SK-N-SH (cell line): ENCODE results near the gene COL23A1. TPM values are rescaled to one million over a fixed set of nuclear protein-coding genes. Genes with fewer than 3 reads are reported as not detected.

Experiments
- CTCF ChIA-PET: fragments of 300-600, 350-600 bp; formaldehyde crosslinking; extraction: SDS; loops from one replicate; lab custom pipeline; 2021; lab: Yijun Ruan, JAX
- POLR2A ChIA-PET: fragments of 350-600 bp; sonication (Branson Sonifier 250); formaldehyde crosslinking; extraction: SDS; loops from one replicate; lab custom pipeline; 2020; ENCODE audit warnings: antibody characterized with exemption, inconsistent platforms; lab: Yijun Ruan, JAX
- DNase-seq: peaks from one replicate; pipeline ENCODE4 v3.0.0; 2012
- H2AFZ ChIP-seq: fragments of 200-600 bp; sonication (generic); 2 replicates; pipeline ENCODE4 v1.8.1; 2016; ENCODE audit warnings: antibody characterized with exemption, mild to moderate bottlenecking, low read depth
- H3F3A ChIP-seq: fragments of 200-600 bp; sonication (generic); replicated peaks from 2 replicates; pipeline ENCODE3; 2016; ENCODE audit warnings: antibody characterized with exemption, mild to moderate bottlenecking; ENCODE audit not compliant: insufficient read depth
- H3K27ac ChIP-seq, 2 experiments: fragments of 200-500 bp in 1 of 2; fragments of 200-600 bp in 1 of 2; sonication (Bioruptor generic) in 1 of 2; sonication (generic), shearing (Covaris generic) in 1 of 2; 2 replicates each; pipeline versions ENCODE4 v1.5.1 to v1.6.1; 2014 to 2016; ENCODE audit warnings: low read depth in 2 of 2, inconsistent platforms in 1 of 2, low read length in 1 of 2, mild to moderate bottlenecking in 1 of 2, mixed read lengths in 1 of 2
- H3K27me3 ChIP-seq: fragments of 200-600 bp; sonication (generic), shearing (Covaris generic); 2 replicates; pipeline ENCODE4 v1.6.1; 2016; ENCODE audit warnings: mixed run types; ENCODE audit not compliant: insufficient read depth
- H3K36me3 ChIP-seq, 2 experiments: fragments of 200-500 bp in 1 of 2; fragments of 200-600 bp in 1 of 2; sonication (Bioruptor generic) in 1 of 2; sonication (generic) in 1 of 2; replicated peaks in 1 of 2; 2 replicates each; pipeline versions ENCODE3 to v1.5.1; 2014 to 2016; ENCODE audit warnings: low read length in 1 of 2, mild to moderate bottlenecking in 1 of 2; ENCODE audit not compliant: insufficient read depth in 2 of 2, control insufficient read depth in 1 of 2
- H3K4me1 ChIP-seq, 2 experiments: fragments of 200-500 bp in 1 of 2; fragments of 200-600 bp in 1 of 2; sonication (Bioruptor generic) in 1 of 2; sonication (generic), shearing (Covaris generic) in 1 of 2; 2 replicates each; pipeline versions ENCODE4 v1.5.1 to v1.6.1; 2014 to 2016; ENCODE audit warnings: low read depth in 1 of 2, low read length in 1 of 2, mixed run types in 1 of 2; ENCODE audit not compliant: insufficient read depth in 2 of 2, control insufficient read depth in 1 of 2
- H3K4me2 ChIP-seq: fragments of 200-600 bp; sonication (generic), shearing (Covaris generic); 2 replicates; pipeline ENCODE4 v1.6.1; 2017; ENCODE audit warnings: mixed run types
- H3K4me3 ChIP-seq, 2 experiments: fragments of 200-500 bp in 1 of 2; fragments of 200-600 bp in 1 of 2; sonication (Bioruptor generic) in 1 of 2; sonication (generic), shearing (Covaris generic) in 1 of 2; 2 replicates each; pipeline versions ENCODE4 v1.5.1 to v1.8.1; 2014 to 2016; ENCODE audit warnings: low read depth in 2 of 2, inconsistent platforms in 1 of 2, low read length in 1 of 2, mild to moderate bottlenecking in 1 of 2, mixed read lengths in 1 of 2, moderate library complexity in 1 of 2
- H3K79me2 ChIP-seq: fragments of 200-600 bp; sonication (generic); 2 replicates; pipeline ENCODE4 v1.8.1; 2017; ENCODE audit warnings: mild to moderate bottlenecking; ENCODE audit not compliant: insufficient read depth
- H3K9ac ChIP-seq: fragments of 200-600 bp; sonication (generic); 2 replicates; pipeline ENCODE4 v1.6.1; 2017; ENCODE audit warnings: mixed run types
- H3K9me2 ChIP-seq: fragments of 200-600 bp; sonication (generic); 2 replicates; pipeline ENCODE4 v1.6.1; 2017; ENCODE audit warnings: mixed run types
- H3K9me3 ChIP-seq: fragments of 200-600 bp; sonication (generic); 2 replicates; pipeline ENCODE4 v1.6.1; 2017; ENCODE audit warnings: mixed run types, mild to moderate bottlenecking, moderate library complexity
- H4K20me1 ChIP-seq: fragments of 200-600 bp; sonication (generic); 2 replicates; pipeline ENCODE4 v1.6.1; 2017; ENCODE audit warnings: mild to moderate bottlenecking, mixed run types; ENCODE audit not compliant: insufficient read depth
- EP300 ChIP-seq, 2 experiments: IDR thresholded peaks; 2 replicates each; pipeline versions ENCODE4 v1.4.0 to v1.6.1; 2012; ENCODE audit warnings: borderline replicate concordance in 1 of 2, low read depth in 1 of 2, low read length in 1 of 2
- FOSL2 ChIP-seq: IDR thresholded peaks from 2 replicates; pipeline ENCODE4 v1.4.0; 2012; ENCODE audit warnings: low read depth, mild to moderate bottlenecking, moderate library complexity, borderline replicate concordance
- FOXJ3 ChIP-seq: sonication (generic); formaldehyde crosslinking; IDR thresholded peaks from 2 replicates; pipeline ENCODE4 v1.5.1; 2020; ENCODE audit warnings: mild to moderate bottlenecking, missing genetic modification reagents
- MXI1 ChIP-seq: IDR thresholded peaks from 2 replicates; pipeline ENCODE4 v1.6.1; 2012; ENCODE audit warnings: mild to moderate bottlenecking, low read depth, low read length, improper control_type of control experiment
- POLR2AphosphoS5 ChIP-seq: IDR thresholded peaks from 2 replicates; pipeline ENCODE4 v1.6.1; 2012; ENCODE audit warnings: low read depth, low read length
- SIN3A ChIP-seq: IDR thresholded peaks from 2 replicates; pipeline ENCODE4 v1.6.1; 2012; ENCODE audit warnings: low read depth, mild to moderate bottlenecking, low read length, moderate library complexity, borderline replicate concordance
- WGBS: methylation state at CpG from one replicate; pipeline ENCODE4 v1.1.6; 2017; ENCODE audit warnings: low lambda C conversion rate; 5-methylcytosine and 5-hydroxymethylcytosine counted together
- polyA plus RNA-seq, 3 experiments: library from polyadenylated mRNA; depleted of rRNA; stranded (reverse); fragments of >200 nt; gene quantifications; 2 replicates each; pipeline ENCODE4 v1.2.3, GENCODE V29; 2012
- TF ChIP-seq, protein P1 (sequence below): fragments of 150-350 bp; IDR thresholded peaks from 2 replicates; pipeline ENCODE4 v1.6.1; 2016; ENCODE audit warnings: mild to moderate bottlenecking, low read depth, low read length
- TF ChIP-seq, protein P2 (sequence below): IDR thresholded peaks from 2 replicates; pipeline ENCODE4 v1.4.0; 2012; ENCODE audit warnings: low read depth, borderline replicate concordance
- TF ChIP-seq, protein P3 (sequence below): IDR thresholded peaks from 2 replicates; pipeline ENCODE4 v1.6.1; 2012; ENCODE audit warnings: mild to moderate bottlenecking, low read depth, low read length, moderate library complexity
- TF ChIP-seq, protein P4 (sequence below): IDR thresholded peaks from 2 replicates; pipeline ENCODE4 v1.4.0; 2012; ENCODE audit warnings: low read depth, borderline replicate concordance

Gene COL23A1
- polyA plus RNA-seq, 1 of the 3 experiments (the other 2 are of a cell fraction) = 0.10 TPM

DNA sequence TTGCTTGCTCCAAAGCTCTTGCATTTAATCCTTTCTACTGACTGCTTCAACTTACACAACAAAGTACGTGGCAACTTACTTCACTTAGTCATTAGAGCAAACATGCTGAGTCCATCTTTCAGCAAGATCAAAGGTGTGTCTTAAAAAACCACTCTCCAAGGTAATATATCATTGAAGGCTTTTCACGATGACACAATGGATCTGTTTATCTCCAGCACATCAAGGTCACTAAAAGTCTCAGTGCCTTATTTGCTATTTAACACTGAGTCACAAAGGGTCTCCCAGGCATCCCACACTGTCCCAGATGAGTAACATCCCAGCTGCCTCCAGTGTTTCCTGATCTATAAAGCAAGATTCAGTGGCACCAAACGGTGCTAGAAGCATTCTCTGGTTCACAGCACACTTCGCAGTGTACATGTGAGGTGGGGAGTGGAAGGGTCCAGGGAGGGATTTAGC is 40.3 kb upstream of the COL23A1 start:
- no peaks in the 10 kb centered on the region for H3K9me3 ChIP-seq
- H3F3A ChIP-seq = peaks cover 6% of the 10 kb centered on the region
- 24% methylated on average over 4 of the region's 4 CpGs for WGBS
- no peaks in the 10 kb centered on the region; a peak in 1 of 4 replicates for H3K4me1 ChIP-seq
- H3K79me2 ChIP-seq = peaks cover 11% of the 10 kb centered on the region
- DNase-seq = no peak
- POLR2A ChIA-PET = no interaction called here
- H3K27me3 ChIP-seq = no peaks in the 10 kb centered on the region
- TF ChIP-seq POLR2AphosphoS5 = no peak
- no peak for TF ChIP-seq SIN3A
- TF ChIP-seq, protein P1, sequence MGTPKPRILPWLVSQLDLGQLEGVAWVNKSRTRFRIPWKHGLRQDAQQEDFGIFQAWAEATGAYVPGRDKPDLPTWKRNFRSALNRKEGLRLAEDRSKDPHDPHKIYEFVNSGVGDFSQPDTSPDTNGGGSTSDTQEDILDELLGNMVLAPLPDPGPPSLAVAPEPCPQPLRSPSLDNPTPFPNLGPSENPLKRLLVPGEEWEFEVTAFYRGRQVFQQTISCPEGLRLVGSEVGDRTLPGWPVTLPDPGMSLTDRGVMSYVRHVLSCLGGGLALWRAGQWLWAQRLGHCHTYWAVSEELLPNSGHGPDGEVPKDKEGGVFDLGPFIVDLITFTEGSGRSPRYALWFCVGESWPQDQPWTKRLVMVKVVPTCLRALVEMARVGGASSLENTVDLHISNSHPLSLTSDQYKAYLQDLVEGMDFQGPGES = no peak
- TF ChIP-seq FOSL2 = no peak
- TF ChIP-seq FOXJ3 = no peak
- TF ChIP-seq EP300 (IDR thresholded peaks at IDR 0.05; ENCODE audit: borderline replicate concordance in 1 of 2, low read depth in 1 of 2, low read length in 1 of 2) = no peak
- TF ChIP-seq, protein P2, sequence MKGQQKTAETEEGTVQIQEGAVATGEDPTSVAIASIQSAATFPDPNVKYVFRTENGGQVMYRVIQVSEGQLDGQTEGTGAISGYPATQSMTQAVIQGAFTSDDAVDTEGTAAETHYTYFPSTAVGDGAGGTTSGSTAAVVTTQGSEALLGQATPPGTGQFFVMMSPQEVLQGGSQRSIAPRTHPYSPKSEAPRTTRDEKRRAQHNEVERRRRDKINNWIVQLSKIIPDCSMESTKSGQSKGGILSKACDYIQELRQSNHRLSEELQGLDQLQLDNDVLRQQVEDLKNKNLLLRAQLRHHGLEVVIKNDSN = no peak
- TF ChIP-seq, protein P3, sequence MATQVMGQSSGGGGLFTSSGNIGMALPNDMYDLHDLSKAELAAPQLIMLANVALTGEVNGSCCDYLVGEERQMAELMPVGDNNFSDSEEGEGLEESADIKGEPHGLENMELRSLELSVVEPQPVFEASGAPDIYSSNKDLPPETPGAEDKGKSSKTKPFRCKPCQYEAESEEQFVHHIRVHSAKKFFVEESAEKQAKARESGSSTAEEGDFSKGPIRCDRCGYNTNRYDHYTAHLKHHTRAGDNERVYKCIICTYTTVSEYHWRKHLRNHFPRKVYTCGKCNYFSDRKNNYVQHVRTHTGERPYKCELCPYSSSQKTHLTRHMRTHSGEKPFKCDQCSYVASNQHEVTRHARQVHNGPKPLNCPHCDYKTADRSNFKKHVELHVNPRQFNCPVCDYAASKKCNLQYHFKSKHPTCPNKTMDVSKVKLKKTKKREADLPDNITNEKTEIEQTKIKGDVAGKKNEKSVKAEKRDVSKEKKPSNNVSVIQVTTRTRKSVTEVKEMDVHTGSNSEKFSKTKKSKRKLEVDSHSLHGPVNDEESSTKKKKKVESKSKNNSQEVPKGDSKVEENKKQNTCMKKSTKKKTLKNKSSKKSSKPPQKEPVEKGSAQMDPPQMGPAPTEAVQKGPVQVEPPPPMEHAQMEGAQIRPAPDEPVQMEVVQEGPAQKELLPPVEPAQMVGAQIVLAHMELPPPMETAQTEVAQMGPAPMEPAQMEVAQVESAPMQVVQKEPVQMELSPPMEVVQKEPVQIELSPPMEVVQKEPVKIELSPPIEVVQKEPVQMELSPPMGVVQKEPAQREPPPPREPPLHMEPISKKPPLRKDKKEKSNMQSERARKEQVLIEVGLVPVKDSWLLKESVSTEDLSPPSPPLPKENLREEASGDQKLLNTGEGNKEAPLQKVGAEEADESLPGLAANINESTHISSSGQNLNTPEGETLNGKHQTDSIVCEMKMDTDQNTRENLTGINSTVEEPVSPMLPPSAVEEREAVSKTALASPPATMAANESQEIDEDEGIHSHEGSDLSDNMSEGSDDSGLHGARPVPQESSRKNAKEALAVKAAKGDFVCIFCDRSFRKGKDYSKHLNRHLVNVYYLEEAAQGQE = no peak
- TF ChIP-seq, protein P4, sequence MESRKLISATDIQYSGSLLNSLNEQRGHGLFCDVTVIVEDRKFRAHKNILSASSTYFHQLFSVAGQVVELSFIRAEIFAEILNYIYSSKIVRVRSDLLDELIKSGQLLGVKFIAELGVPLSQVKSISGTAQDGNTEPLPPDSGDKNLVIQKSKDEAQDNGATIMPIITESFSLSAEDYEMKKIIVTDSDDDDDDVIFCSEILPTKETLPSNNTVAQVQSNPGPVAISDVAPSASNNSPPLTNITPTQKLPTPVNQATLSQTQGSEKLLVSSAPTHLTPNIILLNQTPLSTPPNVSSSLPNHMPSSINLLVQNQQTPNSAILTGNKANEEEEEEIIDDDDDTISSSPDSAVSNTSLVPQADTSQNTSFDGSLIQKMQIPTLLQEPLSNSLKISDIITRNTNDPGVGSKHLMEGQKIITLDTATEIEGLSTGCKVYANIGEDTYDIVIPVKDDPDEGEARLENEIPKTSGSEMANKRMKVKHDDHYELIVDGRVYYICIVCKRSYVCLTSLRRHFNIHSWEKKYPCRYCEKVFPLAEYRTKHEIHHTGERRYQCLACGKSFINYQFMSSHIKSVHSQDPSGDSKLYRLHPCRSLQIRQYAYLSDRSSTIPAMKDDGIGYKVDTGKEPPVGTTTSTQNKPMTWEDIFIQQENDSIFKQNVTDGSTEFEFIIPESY = no peak
- TF ChIP-seq MXI1 = no peak
- 0 out of 2 replicates have a peak, but pooled peaks cover 6% of the 10 kb centered on the region for H4K20me1 ChIP-seq
- no peaks in the 10 kb centered on the region for H3K9me2 ChIP-seq
- CTCF ChIA-PET = no interaction called here
- no peaks in the 10 kb centered on the region for H3K36me3 ChIP-seq
- H3K27ac ChIP-seq = no peak overlapping the region
- H3K9ac ChIP-seq = no peak overlapping the region
- H2AFZ ChIP-seq = no peak overlapping the region
- H3K4me2 ChIP-seq = no peak overlapping the region
- no peak overlapping the region for H3K4me3 ChIP-seq
